ENCODE results near the gene GNG2.

Gene GNG2

DNA sequence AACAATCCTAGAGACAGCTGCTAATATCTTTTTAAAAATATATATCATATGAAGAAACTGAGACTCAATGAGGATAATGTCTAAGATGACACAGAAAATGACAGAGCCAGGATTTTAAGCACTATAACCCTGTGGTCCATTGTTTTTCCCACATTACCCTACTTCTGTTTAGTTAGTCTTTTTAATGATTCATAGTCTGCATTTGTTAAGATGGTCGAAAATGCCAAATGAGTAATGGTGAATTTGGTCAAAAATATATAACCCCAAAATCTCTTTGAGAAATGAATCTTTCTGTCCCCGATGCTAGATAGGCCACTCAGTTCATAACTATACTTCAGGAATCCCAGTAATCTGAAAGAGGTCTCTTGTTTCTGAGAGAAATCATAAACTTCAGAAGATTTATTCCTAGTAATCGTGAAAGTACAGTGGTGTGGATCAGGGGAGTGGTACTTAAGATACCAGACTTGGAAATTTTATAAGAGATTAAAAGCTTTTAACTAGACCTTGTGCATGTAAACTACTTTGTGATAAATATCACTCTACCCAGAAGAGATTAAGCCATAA is 139.7 kb downstream of the GNG2 start:
- FAIRE-seq, result no peak

DNA sequence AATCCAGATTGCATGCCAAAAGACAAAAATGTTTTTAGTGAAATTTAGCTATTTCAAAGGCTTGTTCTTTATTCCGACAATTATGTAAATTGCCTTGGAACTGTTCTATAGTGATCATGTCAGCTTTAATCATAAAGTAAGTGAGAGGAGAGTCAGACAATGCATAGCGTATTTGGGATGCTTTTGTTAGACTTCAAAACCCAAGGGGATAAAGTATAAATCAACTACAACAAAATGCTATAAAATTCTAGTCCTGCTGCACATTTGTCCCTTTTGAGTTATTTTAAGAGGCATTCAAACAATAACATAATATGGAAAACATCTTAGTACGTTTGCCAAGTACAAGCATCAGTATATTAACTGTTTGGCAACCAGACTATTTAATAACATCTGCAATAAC is 140.3 kb downstream of the GNG2 start:
- peak; percentile 12 for FAIRE-seq

DNA sequence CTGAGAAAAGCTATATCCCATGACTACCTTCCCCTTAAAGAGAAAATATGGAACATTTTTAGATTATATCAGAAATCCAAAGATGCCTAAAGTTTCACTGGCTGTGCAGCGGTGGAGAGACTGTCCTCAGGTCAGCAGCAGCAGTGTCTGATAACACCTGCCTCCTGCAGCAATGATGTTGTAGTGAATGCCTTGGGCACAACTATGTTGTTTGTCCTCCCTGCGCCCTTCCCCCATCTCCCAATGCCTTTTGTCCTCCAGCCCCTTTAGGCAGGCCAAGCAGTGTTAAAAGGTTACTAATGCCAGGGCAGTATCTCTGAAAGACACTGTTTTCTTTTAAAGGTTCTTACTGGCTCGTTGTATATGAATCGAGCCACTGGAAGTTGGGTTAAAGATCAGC is 142.1 kb downstream of the GNG2 start:
- FAIRE-seq, result no peak

DNA sequence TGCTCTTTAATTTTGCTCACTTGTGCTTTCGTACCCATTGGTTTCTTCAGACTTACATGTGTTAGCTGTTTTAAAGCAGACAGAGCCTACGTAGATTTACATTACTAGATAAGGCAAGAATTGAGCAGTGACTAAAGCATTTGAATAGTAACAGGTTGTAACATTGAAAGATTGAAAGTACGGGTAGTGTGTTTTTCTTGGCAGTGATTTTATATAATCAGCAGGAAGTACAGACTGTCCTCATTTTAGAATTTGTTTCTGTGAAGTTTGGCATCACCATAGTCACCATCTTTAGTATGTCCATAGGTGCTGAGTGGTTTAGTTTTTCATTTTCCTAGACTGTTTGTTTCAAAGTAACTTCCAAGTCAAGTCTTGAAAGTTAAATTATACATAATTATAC is 142.9 kb downstream of the GNG2 start:
- FAIRE-seq, result no peak

DNA sequence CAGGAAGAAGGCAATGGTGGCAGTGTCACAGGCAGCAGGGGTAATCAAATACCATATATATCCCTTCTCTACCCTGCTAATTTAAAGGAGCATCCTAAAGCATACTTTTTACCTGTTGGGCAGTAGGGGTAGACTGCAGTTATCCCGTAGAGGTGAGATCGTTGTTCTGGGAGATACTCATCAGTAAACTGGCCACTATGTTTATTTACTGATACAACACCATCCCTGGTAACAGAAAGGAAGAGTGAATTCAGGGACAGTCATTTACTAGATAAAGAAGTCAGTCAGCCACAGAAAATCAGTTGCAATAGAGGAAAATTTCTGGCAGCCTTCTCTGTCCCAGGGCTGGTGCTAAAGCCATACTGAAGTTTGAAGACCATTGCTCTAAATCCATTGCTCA is 145.2 kb downstream of the GNG2 start:
- FAIRE-seq, result no peak

DNA sequence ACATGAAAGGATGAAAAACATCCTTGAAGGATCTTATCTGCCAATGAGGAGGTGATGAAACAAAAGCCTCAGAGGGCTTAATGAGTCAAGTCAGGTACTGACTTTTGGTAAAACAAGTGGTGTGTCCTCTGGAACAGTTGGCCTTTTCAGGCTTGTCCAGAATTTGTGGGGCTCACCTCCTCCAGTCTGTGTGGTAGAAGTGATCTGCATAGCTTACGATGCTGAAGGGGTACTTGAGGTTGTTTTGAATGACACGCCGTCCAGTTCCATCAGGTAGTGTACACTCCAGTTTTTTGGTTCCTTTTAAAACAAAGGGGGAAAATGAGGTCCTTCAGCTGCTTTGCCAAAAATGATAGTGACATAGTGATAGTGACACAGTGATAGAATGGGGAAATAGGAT is 145.9 kb downstream of the GNG2 start:
- FAIRE-seq, result no peak

DNA sequence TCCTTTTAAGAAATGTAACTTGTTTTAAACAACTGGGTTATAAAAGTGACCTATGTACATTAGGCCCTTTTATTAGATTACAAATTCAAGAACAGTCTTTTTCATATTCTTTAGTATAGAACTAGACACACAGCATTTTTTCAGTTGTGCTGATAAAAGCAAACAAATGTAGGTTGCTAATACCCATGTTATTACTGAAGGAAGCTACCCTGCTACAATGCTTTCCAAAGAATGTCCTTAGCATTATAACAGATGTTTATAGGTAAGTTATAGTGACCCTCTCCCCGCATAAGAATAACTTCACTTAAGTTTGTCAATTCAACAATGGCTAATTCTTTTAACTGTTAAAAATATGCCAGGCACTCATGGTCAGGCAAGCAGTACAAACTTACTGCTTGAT is 146.8 kb downstream of the GNG2 start:
- FAIRE-seq, result no peak

DNA sequence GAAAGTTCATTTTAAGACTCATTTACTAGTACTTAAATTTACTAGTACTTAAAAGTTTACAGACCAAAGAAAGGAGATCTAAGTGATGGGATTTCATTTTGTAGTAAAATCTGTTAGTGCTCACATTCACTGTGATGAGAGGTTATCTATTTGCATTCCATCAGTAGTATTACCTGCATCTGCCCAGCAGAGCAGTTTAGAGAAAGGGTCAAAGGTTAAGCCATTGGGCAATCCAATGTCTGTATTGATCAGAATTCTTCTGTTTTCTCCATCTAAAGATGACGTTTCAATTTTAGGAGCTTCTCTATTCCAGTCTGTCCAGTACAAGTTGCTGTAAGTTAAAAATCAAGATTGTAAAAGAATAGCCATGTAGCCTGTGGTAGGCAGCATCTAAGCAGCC is 147.2 kb downstream of the GNG2 start:
- no peak for FAIRE-seq

DNA sequence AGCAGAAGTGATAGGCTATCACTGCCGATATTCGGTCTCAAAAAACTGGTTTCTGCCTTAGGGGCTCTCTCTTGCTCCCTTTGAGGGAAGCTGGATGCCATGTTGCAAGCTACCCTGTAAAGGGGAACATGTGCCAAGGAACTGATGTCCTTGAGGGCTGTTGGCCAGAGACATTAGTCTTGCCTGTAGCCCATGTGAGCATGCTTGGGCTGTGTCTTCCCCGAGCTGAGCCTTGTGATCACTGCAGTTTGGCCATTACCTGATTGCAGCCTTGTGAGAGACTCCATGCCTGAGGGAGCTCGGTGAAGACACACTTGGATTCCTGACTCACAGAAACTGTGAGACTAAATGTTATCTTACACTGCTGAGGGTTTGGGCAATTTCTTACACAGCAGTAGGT is 147.7 kb downstream of the GNG2 start:
- FAIRE-seq, result no peak

DNA sequence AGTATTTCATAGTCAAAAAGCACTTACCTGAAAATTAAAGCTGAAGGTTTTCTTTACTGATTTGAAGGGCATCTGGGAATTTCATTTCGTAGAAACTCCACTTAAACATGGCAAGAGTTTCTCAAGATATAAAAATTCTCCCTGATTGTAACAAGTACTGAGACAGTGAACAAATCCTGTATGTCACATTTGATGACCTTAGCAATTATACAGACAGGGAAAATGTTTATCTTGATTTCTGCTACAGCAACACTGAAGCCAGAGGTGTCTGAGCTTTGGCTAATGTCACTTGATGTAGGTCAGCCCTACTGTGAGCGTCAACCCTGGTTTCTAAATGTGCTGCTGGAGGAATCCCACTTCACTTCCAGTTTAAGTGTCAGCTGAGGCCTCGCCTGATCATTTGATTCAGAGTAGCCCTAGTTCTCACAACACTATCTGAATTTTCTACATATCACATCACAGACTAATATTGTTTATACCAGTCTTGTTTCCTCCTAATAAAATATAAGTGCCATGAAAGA is 149.8 kb downstream of the GNG2 start:
- FAIRE-seq, result no peak

DNA sequence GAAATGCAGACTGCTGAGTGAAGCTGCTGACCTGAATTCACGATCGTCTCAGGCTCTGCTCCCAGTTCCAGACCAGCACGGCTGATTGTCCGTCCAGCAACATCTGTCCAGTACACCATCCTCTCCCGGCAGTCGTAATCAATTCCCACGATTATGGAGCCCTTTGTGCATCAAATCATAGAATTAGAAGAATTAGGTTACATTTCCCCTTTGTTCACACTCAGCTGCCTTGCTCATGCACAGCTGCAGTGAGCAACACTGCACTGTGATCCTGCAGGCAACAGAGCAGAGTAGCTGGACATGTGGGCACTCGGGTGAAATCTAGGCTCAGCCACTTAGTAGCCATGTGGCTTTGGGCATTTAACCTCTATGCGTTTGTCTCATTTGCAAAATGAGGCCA is 151.1 kb downstream of the GNG2 start:
- no peak for FAIRE-seq

DNA sequence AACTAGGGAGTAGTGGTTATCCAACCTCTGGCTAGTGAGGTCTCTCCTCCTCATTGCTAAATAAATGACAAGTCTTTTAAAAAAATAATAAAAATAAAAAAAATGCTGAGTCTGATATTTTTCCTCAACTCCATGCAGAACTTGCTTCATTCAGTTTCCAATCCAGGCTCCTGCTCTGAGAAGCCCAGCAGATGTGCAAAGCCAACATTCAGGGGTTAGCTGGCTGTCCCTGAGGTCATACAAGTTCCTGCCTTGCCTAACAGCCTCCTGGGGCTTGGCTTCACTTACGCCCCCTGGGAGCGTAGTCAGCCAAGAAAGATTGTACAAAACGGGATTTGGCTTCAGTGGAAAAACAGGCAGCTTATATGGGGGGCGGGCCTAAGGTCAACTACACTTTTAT is 152.2 kb downstream of the GNG2 start:
- FAIRE-seq, result no peak

DNA sequence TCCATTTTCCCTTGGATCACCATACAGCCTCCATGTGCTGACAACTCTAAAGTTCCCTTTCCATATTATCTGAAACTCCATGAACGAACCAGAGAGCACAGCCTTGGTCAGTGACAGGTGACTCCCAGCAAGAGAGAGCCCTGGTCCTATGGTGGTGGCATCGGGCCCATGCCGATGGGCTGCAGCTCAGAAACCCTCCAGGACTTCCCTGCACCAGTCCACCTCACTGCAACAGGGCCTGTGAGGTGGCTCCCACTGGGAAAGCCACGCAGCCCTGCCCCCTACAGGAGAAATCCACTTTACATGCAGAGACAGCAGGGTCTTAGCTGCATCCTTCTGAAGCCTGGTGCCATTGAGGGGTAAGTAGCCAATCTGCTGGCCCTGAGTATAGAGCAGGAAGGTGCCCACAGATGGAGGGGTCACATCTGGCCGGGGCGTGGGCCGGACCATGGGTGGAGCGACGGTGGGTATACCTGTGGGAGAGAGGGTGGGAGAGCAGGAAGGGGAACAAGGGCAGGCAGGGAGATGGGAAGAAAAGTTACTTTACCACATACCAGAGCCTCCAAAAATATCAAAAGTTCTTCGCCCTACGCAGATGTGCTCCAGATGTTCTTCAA is 153.7 kb downstream of the GNG2 start:
- FAIRE-seq, result no peak

DNA sequence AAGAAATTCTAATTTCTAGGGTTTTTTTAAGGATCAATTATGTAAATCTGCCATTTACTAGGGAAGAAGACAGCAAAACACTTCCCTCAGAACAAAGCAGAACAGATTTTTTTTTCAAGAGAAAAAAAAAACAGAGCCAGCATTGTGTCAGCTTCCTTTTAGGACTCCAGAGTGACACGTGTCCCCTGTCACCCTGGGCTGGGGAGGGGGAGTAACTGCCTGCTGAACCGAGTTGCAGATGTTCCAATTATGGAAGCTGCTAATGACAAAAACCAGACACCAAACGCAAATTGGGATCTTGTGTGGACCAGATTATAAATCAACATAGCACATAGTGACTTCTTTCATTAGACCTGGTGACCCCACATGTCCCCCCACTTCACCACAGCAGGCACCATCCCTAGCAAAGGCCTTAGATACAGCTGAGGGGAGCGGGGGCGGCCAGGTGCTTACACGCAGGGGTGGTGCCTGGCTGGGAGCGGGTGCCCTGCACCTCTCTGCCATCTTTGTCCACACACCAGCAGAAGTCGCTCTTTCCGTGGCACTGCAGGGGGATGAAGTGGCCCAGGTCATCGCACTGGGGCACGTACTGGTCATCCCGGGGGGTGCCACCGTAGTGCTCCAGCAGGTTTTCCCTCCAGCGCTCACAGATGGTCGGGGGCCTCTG is 154.3 kb downstream of the GNG2 start:
- FAIRE-seq, result no peak

DNA sequence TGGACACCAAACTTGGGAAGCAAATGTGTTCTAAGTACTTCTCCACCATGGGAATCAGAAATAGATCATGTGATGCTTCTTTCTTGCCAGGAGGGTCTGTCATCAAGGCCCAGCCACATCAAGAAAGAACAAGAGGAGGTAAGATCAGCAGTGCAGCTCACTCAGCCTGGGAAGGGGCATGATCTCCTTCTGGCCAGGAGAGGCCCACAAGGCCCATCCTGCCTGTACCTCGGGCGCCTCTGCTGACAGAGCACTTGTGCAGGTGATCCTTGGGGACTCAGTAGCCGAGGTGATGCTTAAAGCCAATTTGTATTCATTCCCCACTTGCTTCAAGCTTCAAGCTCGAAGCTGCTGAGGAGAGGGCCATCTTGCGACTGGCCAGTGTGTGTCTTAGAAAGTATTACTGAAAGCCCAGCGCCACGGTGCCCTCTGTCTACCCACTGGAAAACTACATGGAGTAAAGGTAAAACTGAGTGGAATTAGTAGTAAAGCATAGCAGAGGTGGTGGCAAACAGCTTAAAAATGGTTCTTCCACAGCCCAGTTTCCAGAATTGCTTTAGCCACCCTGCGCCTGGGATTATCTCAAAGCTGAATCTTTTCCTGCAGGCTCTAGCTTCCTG is 155.1 kb downstream of the GNG2 start:
- no peak for FAIRE-seq

DNA sequence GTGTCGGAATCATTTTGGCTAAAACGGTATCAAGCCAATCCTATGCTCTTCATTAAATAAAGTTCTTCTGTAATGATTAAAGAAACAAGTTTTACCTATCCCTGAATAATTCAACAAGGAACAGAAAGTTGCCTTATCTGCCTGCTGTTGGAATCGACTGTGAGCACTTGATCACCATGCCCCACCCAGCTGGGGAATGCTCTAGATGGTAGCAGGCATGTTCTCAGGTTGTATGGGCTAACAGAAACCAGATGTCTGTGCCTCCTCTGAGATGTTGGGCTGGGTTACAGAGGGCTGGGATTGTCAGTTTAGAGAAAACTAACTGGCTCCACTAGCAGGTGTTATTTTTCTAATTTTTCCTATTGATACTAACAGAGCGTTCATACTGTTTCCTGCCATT is 157.8 kb downstream of the GNG2 start:
- no peak for FAIRE-seq

DNA sequence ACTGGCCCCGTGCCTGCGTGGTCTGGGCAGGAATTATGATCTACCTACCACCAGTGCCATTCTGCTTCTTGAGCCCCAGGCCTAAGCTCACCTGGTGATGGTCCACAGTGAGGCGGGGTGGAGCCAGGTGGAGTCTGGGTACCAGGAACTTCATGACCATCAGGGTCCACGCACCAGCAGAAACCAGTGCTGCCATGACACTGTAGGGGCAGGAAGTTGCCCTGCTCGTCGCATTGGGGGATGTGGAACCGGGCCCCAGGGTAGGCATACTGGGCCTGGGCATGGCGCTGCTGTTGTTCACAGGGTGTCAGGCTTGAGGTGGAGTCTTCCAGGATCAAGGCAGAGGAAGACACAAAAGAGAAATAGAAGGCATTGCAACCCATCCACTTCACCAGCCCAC is 158.6 kb downstream of the GNG2 start:
- FAIRE-seq, result no peak
